Measurements from ENCODE around the gene PIANP. TPM values are rescaled to one million over a fixed set of nuclear protein-coding genes. Genes with fewer than 3 reads are reported as not detected.

PIANP gene
- total RNA-seq, 2 experiments from 2014 or later, result 0.98 to 15.2 TPM

- Histone ChIP-seq H3K9me3 (ENCODE audit: low read length) (no peaks in the 10 kb centered on the region), H4K20me1 (ENCODE audit: insufficient read depth, low read length) (no peaks in the 10 kb centered on the region), H3K4me1 (ENCODE audit: insufficient read depth, low read length, poor library complexity, severe bottlenecking) (peaks cover 19% of the 10 kb centered on the region), H3K27ac (ENCODE audit: low read depth, low read length, poor library complexity, severe bottlenecking) (peak within 1 kb of the TSS; percentile 67), H3K9me2 (ENCODE audit: insufficient read depth, low read length) (no peaks in the 10 kb centered on the region), H3K79me2 (ENCODE audit: insufficient read depth, low read depth, low read length) (peaks cover 12% of the 10 kb centered on the region; the same call in 1 of the 2 replicates), H3K36me3 (ENCODE audit: insufficient read depth, low read length) (peaks cover 25% of the 10 kb centered on the region), H2AFZ (ENCODE audit: low read length) (peak within 1 kb of the TSS; percentile 92), H3K4me3 (ENCODE audit: low read depth, low read length, poor library complexity, severe bottlenecking) (peak within 1 kb of the TSS; percentile 79), H3K4me2 (ENCODE audit: low read length) (peak within 1 kb of the TSS; percentile 89)
- CTCF ChIA-PET (ENCODE audit: unreplicated experiment), result interaction anchor here (0.5 kb wide), 1 partner anchor 50 kb away, joined by 3 read pairs; no protein-coding TSS in a partner anchor
- BruUV-seq (replicated peaks), result TSS peak; percentile 100
- intact Hi-C loops (cut with micrococcal nuclease; ENCODE audit: unreplicated experiment), result loop anchor here (1.0 to 2.0 kb wide), 4 partner anchors 26 to 61 kb away; partner anchors contain the start of genes COPS7A and ZNF384
- peak; percentile 100 for DNase-seq (ENCODE audit: low spot score)
- TF ChIP-seq CTCF (conservative IDR thresholded peaks at IDR 0.05; ENCODE audit: low read length), result no peak
- TF ChIP-seq EZH2phosphoT487 (IDR thresholded peaks at IDR 0.05; ENCODE audit: borderline replicate concordance, low read depth, low read length), result no peak
- POLR2A ChIA-PET, result interaction anchor here (0.6 to 1.8 kb wide), 10 partner anchors 17 to 188 kb away, joined by 3 to 9 read pairs (median 4); partner anchors contain the start of genes COPS7A, GAPDH, USP5 and ZNF384
Measured at GRCh38 chr12:6662906-6663742, 37.5 kb downstream of the PIANP start, which contains the start of gene ING4. TSS of gene ING4 (minus strand) at chr12:6663119. CDS start at chr12:6663101, 18 bp downstream.

GRCh38 chr12:6662602-6662905 lies 38.1 kb downstream of the PIANP start:
- Histone ChIP-seq H2AFZ (ENCODE audit: low read length) (peak overlapping the region; percentile 45; the same call in 1 of the 2 replicates), H3K4me1 (ENCODE audit: insufficient read depth, low read length, poor library complexity, severe bottlenecking) (peaks cover 19% of the 10 kb centered on the region), H3K4me2 (ENCODE audit: low read length) (peak overlapping the region; percentile 89), H3K9me3 (ENCODE audit: low read length) (no peaks in the 10 kb centered on the region), H3K36me3 (ENCODE audit: insufficient read depth, low read length) (peaks cover 20% of the 10 kb centered on the region), H3K79me2 (ENCODE audit: insufficient read depth, low read depth, low read length) (peaks cover 12% of the 10 kb centered on the region; the same call in 1 of the 2 replicates), H3K4me3 (ENCODE audit: low read depth, low read length, poor library complexity, severe bottlenecking) (peak overlapping the region; percentile 79), H4K20me1 (ENCODE audit: insufficient read depth, low read length) (no peaks in the 10 kb centered on the region), H3K27ac (ENCODE audit: low read depth, low read length, poor library complexity, severe bottlenecking) (peak overlapping the region; percentile 0), H3K9me2 (ENCODE audit: insufficient read depth, low read length) (no peaks in the 10 kb centered on the region)
- POLR2A ChIA-PET, result no interaction called here
- BruUV-seq (replicated peaks), result no TSS peak
- intact Hi-C loops (cut with micrococcal nuclease; ENCODE audit: unreplicated experiment), result loop anchor here (2.0 kb wide), 2 partner anchors 30 to 46 kb away; no protein-coding TSS in a partner anchor
- TF ChIP-seq CTCF (conservative IDR thresholded peaks at IDR 0.05; ENCODE audit: low read length) (no peak), EZH2phosphoT487 (IDR thresholded peaks at IDR 0.05; ENCODE audit: borderline replicate concordance, low read depth, low read length) (no peak)
- CTCF ChIA-PET (ENCODE audit: unreplicated experiment), result no interaction called here
- DNase-seq (ENCODE audit: low spot score), result no peak

Data from OCI-LY7 (cell line).